HG03442 (cell line): ENCODE measurements around the gene TNK1.
A peak's percentile ranks its signal among the peaks of the same experiment; 100 is the strongest.
"Not testable (repeated sequence)": the region's sequence is repeated elsewhere in the genome, so short reads cannot be mapped to it uniquely, and the experiment has no call there.

Experiments used
- ATAC-seq: cut with Tn5 transposase; IDR thresholded peaks from one replicate; pipeline ENCODE4 v1.9.1; 2021; ENCODE audit warnings: mild to moderate bottlenecking, moderate library complexity; ENCODE audit not compliant: unreplicated experiment

Gene TNK1

DNA sequence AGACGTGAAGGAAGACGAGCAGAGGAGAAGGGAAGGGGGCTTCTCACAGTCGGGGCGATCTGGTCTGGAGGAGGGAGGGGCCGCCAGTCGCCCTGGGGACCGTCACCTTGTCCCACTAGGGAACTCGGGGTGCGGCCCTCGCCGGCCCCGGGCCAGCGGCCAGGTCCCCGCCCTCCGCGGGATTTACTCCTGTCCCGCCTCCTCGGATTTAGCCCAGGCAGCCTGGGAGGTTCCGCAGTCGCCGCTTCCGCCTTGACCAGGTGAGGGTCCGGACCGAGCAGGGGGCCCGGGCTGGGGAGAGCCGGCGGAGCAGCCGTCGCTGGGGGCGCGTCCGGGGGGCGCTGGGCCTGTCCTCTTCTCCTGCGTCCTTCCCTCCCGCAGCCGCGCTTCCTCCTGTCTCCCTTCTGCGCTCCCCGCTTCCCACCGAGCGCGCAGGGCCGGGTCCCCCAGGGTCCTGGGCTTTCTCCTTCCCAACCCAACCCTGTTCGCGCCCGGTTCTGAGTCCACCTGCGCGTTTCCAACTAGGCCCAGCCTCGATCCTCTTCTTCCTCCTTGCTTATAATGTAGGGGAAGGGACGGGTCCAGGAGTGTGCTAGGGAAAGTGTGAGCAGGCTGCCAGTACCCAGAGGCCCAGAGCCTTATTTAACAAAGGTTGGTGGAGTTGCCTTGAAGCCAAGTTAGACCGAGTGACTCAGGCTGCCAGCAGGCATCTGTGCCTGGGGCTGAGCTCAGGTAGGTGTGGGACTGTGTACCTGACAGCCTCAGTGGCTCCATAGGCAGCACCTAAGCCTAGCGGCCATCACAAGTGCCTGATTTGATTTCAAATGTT is at the start of gene TNK1:
Gene TNK1, plus strand, starts transcription at position 235 of the 829 bp plus-strand sequence. CDS start 1,838 bp downstream, outside the sequence.
- ATAC-seq: no peak

- no peak for ATAC-seq
Measured at GRCh38 chr17:7332111-7332510, 48.8 kb upstream of the TNK1 start.

DNA sequence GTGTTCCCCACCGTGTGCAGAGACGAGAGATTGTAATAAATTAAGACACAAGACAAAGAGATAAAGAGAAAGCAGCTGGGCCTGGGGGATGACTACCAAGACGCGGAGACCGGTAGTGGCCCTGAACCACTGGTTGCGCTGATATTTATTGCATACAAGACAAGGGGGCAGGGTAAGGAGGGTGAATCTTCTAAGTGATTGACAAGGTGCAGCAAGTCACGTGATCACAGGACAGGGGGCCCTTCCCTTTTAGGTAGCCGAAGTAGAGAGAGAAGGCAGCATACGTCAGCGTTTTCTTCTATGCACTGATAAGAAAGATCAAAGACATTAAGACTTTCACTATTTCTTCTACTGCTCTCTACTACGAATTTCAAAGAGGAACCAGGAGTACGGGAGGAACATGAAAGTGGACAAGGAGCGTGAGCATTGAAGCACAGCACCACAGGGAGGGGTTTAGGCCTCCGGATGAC is 48.3 kb upstream of the TNK1 start:
- ATAC-seq: not testable (repeated sequence)

GRCh38 chr17:7334938-7335538 is 45.9 kb upstream of the TNK1 start:
- no peak for ATAC-seq

- not testable (repeated sequence) for ATAC-seq
Measured at GRCh38 chr17:7335765-7336164, 45.1 kb upstream of the TNK1 start.

DNA sequence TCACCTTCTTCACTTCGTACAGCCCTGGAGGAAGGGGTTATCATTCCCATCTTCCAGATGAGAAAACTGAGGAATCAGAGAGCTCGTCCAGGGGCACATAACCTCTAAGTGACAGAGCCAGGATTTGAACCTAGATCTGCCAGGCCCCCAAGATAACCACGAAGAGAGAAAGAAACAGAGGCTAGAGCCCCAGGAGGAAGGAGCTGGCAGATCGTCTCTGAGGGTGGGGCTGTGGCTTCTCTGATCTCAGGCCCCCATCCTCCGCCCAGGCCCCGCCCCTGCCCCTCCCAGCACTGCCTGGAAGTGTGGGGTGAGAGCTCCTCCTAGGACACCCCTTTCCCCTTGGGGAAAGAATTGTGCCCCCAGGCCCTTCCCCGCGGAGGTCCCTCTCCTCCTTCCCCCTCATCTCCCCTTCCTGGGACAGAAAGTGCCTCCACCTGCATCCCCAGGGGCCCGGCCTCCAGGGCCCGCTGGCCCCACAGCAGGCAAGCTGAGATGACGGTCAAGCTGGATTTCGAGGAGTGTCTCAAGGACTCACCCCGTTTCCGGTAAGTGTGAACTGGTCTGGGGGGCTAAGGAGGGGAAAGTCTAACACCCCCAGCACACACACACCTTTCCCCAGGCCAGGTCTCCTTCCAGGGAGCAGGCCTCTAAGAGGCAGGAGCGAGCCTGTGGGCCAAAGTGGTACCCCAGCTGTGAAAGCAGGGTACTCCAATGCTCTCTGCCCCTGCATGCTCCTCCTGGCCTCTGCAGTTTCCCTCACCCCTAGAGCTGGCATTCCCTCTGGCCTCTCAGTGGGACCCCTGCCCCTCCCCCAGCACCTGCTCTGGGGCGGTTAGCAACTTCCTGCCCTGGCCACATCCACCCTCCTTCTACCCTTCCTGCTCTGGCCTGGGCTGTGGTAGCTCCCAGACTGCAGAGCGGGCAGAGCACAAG is 44.4 kb upstream of the TNK1 start, which contains the start of gene ACAP1:
Gene ACAP1, plus strand, starts transcription at position 290 of the 936 bp plus-strand sequence. Its CDS starts 206 bp downstream, at position 496.
- ATAC-seq: no peak

DNA sequence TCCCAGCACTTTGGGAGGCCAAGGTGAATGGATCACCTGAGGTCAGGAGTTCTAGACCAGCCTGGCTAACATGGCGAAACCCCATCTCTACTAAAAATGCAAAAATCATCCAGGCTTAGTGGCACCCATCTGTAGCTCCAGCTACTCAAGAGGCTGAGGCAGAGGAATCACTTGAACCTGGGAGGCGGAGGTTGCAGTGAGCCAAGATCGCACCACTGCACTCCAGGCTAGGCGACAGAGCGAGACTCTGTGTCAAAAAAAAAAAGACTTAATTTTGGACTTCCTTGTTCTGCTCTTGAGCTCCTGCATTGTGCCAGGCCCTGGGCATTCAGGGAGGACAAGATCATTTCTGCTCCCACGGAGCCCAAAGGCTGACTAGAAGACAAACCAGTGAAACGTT is 43.3 kb upstream of the TNK1 start:
- ATAC-seq: not testable (repeated sequence)

GRCh38 chr17:7340179-7340578 is 40.7 kb upstream of the TNK1 start:
- no peak for ATAC-seq

GRCh38 chr17:7341842-7342241 is 39.0 kb upstream of the TNK1 start:
- ATAC-seq: no peak

- ATAC-seq: no peak
Measured at GRCh38 chr17:7343250-7343649, 37.6 kb upstream of the TNK1 start.

GRCh38 chr17:7346761-7347614 is 33.9 kb upstream of the TNK1 start:
- no peak for ATAC-seq

DNA sequence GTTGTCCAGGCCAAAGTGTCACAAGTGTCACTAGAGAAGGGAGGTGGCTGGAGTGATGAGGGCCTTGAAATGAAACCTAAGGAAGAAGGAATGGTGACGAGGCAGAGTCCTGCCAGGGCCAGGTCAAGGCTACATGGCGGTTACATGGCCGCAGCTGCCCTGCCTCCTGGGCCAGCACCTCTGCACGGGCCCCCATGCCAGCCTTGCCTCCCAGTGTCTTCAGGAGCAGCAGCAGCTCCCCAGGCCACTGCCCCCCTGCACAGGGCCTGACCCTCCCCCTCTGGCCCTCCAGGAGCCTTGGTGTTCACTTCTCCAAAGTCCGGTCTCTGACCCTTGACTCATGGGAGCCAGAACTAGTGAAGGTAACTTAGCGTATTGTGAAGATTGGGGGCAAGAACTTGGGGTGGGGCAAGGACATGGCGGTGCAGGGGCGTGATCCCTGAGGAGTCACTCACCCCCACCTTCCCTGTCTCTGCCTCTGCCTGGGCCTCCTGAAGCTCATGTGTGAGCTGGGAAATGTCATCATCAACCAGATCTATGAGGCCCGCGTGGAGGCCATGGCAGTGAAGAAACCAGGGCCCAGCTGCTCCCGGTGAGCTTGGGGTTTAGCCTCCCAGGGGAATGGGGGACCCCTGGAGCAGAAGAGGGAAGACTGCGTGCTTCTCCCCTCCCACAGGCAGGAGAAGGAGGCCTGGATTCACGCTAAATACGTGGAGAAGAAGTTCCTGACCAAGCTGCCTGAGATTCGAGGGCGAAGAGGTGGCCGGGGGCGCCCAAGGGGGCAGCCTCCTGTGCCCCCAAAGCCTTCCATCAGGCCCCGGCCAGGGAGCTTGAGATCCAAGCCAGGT is 33.0 kb upstream of the TNK1 start:
- no peak for ATAC-seq

DNA sequence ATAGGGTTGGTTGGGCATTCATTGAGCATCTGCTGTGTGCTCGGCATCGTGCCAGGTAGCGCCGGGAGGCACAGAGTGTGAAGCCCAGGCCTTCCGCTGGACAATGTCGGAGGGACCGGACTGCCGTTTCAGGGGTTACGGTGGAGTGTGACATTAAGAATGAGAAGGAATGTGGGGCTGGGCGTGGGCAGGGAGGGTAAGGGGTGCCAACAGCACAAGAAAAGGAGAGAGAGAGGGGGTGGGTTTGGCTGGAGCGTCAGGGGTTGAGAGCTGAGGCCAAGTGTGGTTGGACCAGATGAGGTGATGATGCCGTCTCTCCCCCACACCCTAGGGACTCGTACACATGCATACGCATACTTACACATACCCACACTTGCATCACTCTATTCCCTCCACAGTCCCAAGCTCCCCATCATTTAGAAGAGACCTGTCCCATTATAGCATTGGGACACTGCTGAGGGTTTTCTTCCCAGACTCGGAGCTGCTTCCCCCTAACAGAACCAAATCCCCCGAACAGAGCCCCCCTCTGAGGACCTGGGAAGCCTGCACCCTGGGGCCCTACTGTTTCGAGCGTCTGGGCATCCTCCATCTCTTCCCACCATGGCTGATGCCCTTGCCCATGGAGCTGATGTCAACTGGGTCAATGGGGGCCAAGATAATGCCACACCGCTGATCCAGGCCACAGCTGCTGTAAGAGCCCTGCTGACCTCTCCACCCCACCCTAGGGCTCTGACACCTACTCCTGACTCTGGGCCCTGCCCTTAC is 32.2 kb upstream of the TNK1 start:
- ATAC-seq: no peak

DNA sequence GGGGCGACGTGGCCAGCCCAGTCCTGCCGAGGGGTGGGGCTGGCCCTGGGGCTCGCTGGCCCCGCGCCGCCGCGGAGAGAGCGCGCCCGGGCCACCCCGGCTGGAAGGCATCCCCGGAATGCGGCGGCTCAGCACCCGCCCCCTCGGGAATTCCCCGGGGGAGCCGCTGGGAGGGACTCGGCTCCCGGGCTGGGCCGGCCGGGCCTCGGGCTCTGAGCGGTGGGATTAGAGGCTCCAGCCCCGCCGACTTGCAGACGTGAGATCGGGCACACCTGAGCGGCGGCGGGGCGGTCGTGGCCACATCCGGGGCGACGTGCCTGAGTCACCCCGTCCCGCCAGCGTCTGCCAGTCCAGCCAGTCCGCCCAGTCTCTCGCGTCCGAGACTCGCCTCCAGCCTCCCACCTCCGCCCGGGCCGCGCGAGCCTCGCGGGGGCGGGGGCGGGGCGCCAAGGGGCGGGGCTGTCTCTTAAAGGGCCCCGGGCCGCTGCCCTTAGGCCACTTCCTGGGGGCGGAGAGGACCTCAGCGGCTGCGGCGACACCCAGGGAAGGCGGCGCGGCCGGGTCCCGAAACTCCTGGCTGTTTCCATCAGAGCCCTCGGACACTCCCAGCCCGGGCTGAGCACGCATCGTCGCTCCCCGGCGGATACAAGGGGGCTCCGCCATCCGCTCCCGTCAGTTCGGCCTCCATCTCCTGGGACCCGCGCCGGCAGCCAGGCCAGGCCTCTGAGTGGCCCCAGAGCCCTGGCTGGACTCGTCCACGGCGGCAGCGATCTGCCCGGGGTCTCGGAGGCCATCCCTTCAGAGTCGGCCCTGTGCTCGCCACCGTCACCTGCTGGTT is 29.0 kb upstream of the TNK1 start, which contains the start of gene KCTD11:
Gene KCTD11, plus strand, starts transcription at position 498 of the 838 bp plus-strand sequence.
- ATAC-seq: peak; percentile 52

DNA sequence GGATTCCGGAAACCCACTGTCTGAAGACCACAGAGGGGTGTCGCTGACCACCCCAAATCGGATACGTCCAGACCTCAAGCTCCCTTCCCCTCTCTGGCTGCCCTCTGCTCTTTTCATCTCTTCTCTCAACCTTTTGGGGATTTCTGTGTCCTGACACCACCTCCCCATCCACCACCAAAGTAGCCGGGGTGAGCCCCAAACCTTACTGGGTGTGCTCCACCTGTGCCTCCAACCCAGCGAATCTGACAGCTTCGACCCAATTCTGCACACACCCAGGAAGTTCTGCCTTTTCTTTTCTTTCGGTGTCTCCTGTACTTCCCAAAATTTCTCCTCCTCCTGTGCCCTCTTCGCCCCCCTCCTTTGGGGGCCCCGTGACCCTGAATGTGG is 28.4 kb upstream of the TNK1 start:
- ATAC-seq: no peak

GRCh38 chr17:7352910-7353635 is 27.8 kb upstream of the TNK1 start:
- no peak for ATAC-seq
